HCT116 (cell line): ENCODE measurements around the gene MCRS1.

Experiments used
- ATF3 ChIP-seq: IDR thresholded peaks from 2 replicates; pipeline ENCODE4 v1.6.1; 2012
- EZH2phosphoT487 ChIP-seq: fragments of 200-600 bp; IDR thresholded peaks from 2 replicates; pipeline ENCODE4 v1.6.1; 2018; ENCODE audit warnings: antibody characterized with exemption, borderline replicate concordance
- FOSL1 ChIP-seq: IDR thresholded peaks from 2 replicates; pipeline ENCODE4 v1.6.1; 2012; ENCODE audit warnings: low read depth
- POLR2A ChIP-seq: IDR thresholded peaks from 2 replicates; pipeline ENCODE4 v1.7.0; 2011; ENCODE audit warnings: borderline replicate concordance; ENCODE audit not compliant: insufficient read depth, insufficient read length; ENCODE audit errors: extremely low read depth
- POLR2AphosphoS5 ChIP-seq: IDR thresholded peaks from 2 replicates; pipeline ENCODE4 v1.6.1; 2011; ENCODE audit warnings: mild to moderate bottlenecking, low read depth, low read length, moderate library complexity
- SP1 ChIP-seq: IDR thresholded peaks from 2 replicates; pipeline ENCODE4 v1.6.1; 2012; ENCODE audit warnings: low read depth
- YY1 ChIP-seq: IDR thresholded peaks from 2 replicates; pipeline ENCODE4 v1.6.1; 2011; ENCODE audit warnings: low read length, low read depth, moderate library complexity, mild to moderate bottlenecking; ENCODE audit not compliant: insufficient replicate concordance; ENCODE audit errors: extremely low read depth
- TF ChIP-seq, protein P1 (sequence below), 3 experiments: fragments of 200-600 bp in 1 of 3; sonication (generic) in 1 of 3; IDR thresholded peaks in 2 of 3; conservative IDR thresholded peaks in 1 of 3; 2 replicates each; pipeline ENCODE4 v1.5.1; 2012 to 2017; ENCODE audit warnings: low read depth in 2 of 3, low read length in 2 of 3, antibody characterized with exemption in 1 of 3, borderline replicate concordance in 1 of 3, control low read depth in 1 of 3, mild to moderate bottlenecking in 1 of 3, mixed read lengths in 1 of 3, mixed run types in 1 of 3, moderate library complexity in 1 of 3; ENCODE audit not compliant: insufficient read depth in 1 of 3

DNA sequence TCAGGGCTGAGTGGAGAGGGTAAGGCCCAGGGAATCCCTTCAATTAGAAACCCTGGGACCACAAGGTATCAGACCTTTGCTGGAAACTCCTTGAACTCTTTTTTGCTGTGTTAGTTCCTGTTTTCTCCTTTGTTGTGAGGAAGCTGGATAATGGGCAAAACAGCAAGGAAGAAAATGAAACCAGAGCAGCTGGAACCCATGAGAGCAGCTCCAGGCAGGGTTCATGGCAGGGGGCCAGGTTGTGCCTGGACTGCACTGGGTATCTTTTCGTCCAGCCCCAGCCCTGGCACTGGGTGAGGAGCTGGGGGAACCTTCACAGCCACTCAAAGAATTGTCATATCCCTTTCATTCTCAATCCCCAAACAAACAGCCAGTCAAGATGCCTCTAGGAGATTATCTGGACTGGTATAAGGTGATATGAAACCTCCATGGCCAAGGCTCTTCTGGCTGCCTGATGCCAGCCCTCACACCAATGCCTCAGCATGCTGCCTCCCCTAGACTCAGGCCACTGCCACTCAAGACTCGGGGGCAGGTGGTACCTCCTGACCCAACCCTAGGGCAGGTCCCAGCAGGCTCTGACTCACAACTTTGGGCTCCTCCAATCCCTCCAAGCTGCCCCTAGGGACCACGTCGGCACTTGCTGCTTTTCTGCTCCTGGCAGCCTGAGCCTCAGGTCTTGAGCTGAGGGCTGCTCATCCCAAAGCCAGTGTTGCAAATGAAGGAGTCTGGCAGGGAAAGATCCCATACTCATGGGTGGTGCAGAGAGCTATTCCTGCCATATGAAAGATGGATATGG, 21.0 kb upstream of the MCRS1 start:
- TF ChIP-seq, protein P1, sequence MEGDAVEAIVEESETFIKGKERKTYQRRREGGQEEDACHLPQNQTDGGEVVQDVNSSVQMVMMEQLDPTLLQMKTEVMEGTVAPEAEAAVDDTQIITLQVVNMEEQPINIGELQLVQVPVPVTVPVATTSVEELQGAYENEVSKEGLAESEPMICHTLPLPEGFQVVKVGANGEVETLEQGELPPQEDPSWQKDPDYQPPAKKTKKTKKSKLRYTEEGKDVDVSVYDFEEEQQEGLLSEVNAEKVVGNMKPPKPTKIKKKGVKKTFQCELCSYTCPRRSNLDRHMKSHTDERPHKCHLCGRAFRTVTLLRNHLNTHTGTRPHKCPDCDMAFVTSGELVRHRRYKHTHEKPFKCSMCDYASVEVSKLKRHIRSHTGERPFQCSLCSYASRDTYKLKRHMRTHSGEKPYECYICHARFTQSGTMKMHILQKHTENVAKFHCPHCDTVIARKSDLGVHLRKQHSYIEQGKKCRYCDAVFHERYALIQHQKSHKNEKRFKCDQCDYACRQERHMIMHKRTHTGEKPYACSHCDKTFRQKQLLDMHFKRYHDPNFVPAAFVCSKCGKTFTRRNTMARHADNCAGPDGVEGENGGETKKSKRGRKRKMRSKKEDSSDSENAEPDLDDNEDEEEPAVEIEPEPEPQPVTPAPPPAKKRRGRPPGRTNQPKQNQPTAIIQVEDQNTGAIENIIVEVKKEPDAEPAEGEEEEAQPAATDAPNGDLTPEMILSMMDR (IDR thresholded peaks at IDR 0.05 in 2 of 3, conservative IDR thresholded peaks at IDR 0.05 in 1 of 3; ENCODE audit: borderline replicate concordance in 1 of 3, insufficient read depth in 1 of 3, low read depth in 2 of 3, low read length in 2 of 3): no peak
- no peak for TF ChIP-seq ATF3
- no peak for TF ChIP-seq POLR2AphosphoS5
- TF ChIP-seq EZH2phosphoT487: no peak
- no peak for TF ChIP-seq POLR2A
- TF ChIP-seq YY1: no peak
- no peak for TF ChIP-seq SP1
- TF ChIP-seq FOSL1: no peak
